Putamen (tissue), 1 donor: ENCODE measurements around the gene DCHS1.
A peak's percentile ranks its signal among the peaks of the same experiment; 100 is the strongest.

Experiments used
- DNase-seq: peaks from one replicate; pipeline ENCODE4 v3.0.0-alpha.2; 2016; ENCODE audit warnings: low spot score

The DCHS1 gene

GRCh38 chr11:6627762-6628241 is 27.8 kb downstream of the DCHS1 start:
- no peak for DNase-seq

DNA sequence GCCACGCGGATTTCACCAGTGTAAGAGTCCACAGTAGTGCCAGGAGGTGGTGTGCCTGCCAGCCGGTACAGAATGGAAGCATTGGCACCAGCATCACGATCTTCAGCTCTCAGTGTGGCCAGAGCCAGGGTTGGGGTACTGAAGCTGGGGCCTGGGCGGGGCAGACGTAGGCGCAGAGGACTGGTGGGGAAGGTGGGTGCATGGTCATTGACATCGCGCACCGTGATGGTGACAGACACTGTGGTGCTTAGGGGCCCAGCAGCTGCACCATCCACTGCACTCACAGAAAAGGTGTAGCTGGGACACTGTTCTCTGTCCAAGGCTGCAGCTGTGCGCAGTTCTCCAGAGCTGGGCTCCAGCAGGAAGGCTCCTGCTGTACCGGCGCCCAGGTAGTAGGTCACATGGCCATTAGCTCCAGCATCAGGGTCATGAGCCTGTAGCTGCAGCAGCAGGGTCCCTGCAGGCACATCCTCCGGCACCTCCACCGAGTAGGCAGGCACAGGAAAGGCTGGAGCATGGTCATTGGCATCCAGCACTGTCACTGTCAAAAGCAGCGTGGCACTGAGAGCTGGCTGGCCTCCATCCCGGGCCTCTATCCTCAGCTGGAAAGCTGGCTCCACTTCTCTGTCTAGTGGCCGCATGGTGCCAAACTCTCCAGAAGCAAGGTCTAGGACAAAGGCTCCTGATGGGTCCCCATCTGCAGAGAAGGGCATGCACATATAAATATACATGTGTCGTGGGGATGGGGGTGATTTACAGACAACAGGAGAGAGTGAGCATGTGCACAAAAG is 28.4 kb downstream of the DCHS1 start:
- no peak for DNase-seq

- DNase-seq, result no peak
Observed at GRCh38 chr11:6625832-6626420, 29.7 kb downstream of the DCHS1 start.

- DNase-seq, result no peak
Observed at GRCh38 chr11:6625156-6625831, 30.3 kb downstream of the DCHS1 start.

DNA sequence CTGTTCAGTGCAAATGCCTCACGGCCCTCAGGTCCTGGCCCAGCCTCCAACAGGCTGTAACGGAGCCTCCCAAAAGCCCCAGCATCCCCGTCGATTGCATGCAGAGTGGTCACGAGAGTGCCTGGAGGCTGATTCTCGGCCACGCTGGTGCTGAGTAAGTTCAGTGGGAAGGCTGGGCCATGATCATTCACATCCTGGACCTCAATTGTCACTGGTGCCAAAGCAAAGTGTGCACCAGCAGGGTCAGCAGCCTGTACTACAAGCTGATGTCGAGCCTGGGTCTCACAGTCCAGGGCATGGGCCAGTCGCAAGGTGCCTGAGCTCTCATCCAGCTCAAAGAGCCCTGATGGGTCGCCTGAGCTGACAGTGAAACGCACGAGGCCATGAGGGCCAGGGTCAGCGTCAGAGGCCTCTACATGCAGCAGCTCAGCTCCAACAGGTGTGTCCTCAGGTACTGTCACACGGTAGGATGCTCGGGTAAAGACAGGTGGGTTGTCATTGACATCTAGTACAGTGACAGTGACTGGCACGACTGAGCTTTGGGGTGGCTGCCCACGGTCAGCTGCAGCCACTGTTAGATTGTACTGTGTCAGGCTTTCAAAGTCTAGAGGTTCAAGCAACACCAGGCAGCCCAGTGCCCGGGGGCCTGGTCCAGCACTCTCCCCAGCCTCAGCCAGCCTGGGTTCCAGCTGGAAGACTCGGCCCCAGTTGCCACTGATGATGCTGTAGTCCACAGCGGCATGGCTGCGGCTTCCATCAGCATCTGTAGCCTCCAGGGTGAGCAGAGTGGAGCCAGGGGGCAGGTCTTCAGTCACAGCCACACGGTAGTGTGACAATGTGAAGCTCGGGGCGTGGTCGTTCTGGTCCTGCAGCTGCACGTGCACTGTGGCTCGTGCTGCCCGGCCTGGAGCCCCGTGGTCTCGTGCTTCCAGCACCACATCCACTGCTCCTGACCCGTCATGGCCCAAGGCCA is 31.9 kb downstream of the DCHS1 start:
- DNase-seq, result no peak

DNA sequence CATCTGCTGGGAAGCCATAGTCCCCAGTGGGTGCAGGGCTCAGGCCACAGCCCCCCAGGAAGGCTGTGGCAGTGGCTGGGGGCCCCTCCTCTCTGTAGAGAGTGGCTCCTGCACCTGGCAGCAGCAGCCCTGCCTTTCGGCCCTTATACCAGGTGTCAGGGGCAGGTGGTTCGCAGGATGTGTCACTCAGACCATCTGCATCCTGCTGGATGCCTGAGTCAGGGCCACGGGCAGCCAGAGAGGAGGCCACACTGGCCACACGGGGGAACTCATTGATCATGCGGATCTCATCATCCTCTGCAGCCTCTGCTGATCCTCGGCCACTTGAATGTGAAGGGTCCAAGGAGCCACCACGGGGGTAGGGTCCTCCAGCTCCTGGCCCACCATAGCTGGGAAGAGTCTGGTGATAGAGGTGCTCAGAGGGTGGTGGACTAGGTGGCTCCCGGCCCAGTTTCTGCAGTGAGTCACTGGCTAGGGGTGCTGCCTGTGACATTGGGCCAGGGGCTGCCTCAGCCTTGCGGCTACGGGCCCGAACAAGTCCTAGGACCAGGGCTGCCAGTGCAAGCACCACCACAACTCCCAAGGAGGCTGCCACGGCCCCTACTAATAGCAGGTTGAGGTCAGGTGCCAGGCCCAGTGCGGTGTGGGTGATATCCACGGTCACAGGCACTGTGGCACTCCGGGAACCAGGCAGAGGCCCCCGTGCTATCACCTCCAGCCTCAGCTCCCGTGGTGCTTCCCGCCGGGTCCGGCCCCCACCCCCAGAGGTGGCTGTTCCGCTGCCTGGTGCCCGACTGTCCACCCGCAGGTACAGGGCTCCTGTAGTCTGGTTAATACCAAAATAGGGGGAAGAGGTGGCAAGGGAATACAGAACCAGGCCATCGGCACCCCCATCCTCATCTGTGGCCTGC is 33.1 kb downstream of the DCHS1 start:
- no peak for DNase-seq

GRCh38 chr11:6621711-6622211 is 33.8 kb downstream of the DCHS1 start:
- DNase-seq, result no peak

GRCh38 chr11:6620636-6621035 is 35.0 kb downstream of the DCHS1 start:
- DNase-seq, result no peak

GRCh38 chr11:6619004-6619745 is 36.4 kb downstream of the DCHS1 start, which contains the start of gene TPP1:
TPP1 (minus strand) TSS chr11:6619422; CDS start chr11:6619400, 22 bp downstream.
- DNase-seq, result peak; percentile 98

GRCh38 chr11:6618117-6619003 is 37.2 kb downstream of the DCHS1 start:
- DNase-seq, result peak; percentile 56

DNA sequence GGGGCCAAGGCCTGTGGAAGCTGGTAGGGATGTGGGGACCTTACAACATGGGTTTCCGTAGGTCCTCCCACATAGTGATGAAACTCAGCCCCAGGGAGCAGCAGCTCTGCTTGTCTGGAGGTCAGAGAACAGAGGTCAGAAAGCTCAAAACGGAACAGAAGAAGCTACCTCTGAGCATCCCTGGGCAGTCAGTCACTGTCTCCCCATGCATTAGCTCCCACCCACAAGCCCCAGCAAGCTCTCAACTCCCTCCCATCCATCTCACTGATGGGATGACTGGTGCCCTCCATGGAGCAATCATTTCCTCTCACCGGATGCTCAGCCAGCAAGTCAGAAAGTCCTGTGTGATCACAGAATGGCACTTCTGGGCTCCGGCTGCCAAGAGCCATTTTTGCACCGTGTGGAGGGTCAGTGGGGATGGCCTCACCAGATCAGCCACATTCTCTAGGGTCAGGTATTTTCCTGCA is 38.3 kb downstream of the DCHS1 start:
- no peak for DNase-seq

DNA sequence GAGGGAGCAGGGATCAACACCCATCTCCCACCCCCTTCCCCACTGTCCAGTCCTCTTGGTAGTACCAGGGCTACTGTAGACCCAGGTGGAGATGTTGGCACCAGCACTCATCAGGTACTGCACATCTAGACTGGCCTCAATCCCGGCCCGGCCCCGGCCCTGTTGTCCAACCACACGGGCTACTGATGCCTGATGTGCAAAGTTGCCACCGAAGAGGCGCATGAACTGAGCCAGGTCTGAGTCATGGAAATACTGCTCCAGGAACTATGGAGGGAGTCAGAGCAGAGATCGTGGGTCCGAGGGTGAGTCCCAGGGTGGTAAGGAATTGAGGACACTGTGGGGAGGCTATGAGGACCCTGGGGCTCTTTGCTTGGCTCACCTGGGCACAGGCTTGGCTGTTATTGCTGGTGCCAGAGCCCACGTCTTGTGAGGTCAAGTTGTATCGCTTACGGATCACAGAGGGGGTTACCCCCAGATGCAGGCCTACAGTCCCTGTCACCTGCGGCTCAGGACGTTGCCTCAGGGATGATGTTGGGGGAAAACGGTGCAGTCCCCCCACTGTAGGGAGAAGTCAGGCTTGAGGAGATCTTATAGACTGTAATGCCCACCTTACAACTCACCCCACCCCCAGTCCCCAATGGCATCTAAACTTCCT is 38.9 kb downstream of the DCHS1 start:
- no peak for DNase-seq

GRCh38 chr11:6615882-6616585 is 39.6 kb downstream of the DCHS1 start:
- no peak for DNase-seq

- DNase-seq, result no peak
Observed at GRCh38 chr11:6615046-6615445, 40.6 kb downstream of the DCHS1 start.

DNA sequence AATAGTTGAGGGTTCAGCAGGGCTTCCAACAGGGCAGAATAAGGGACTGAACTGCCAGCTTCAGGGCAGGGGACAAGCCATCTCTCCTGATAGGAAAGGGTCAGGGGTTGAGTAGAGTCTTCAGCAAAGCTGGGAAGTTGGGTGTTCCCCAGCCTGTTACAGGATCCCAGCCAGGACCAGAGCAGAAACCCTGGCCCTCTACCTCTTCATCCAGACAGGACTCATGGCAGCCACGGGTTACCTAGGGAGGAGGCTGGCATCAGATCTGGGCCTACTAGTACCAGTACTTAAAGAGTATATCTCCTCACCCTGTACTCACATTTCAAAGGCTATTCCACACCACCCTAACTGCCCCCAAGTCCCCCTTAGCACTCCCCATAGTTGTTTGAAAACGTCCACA is 41.2 kb downstream of the DCHS1 start:
- DNase-seq, result no peak

GRCh38 chr11:6613496-6613895 is 42.1 kb downstream of the DCHS1 start:
- DNase-seq, result no peak
